ENCODE results near the gene IL17B.

Gene IL17B

DNA sequence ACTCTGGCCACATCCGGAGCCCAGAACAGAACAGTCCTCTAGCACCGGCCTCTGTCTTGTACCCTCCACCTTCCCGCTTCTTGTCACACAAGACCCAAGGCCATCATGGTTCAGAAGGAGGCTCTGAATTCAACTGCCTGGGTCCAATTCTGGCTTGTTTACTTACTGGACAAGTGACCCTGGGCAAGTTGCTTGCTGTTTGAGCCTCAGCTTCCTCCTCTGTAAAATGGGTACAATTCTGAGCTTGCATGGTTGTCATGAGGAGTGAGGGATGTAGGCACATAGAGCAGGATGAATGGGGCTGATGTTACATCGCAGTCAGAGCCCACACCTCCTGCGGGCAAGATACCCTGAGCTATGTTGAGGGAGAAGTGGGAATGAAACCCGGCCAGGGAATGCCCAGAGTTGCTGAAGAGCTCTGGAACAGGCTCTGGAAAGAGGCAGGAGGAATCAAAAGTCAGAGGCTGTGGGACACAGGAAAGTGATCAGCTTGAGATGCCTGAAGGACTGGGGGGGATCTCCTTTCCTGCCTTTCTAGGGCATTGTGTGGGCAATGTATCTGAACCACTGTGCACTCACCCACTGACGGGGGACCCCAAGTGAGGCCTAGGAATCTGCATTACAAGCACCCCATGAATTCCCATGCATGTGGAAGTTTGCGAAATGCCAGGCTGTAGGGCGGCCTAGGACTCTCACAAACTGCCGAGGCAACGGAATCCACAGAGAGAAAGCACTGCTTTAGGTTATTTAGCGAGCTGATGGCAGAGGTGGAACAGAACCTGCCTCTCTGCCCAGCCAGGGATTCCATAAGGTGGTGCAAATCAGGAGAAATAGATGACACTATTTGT, 29.4 kb upstream of the IL17B start:
- Histone ChIP-seq H3K4me3 (ENCODE audit: low read depth, low read length) (no peak overlapping the region), H3K9me3 (ENCODE audit: severe bottlenecking) (no peaks in the 10 kb centered on the region), H3K27ac (no peak overlapping the region), H3K36me3 (no peaks in the 10 kb centered on the region), H3K27me3 (ENCODE audit: insufficient read depth, low read depth, severe bottlenecking) (no peaks in the 10 kb centered on the region)
- no peak for DNase-seq
- no peak for TF ChIP-seq CTCF (IDR thresholded peaks at IDR 0.05; ENCODE audit: low read depth, low read length)

- no peaks in the 10 kb centered on the region for H3K27me3 ChIP-seq (ENCODE audit: insufficient read depth, low read depth, severe bottlenecking)
- no peaks in the 10 kb centered on the region for H3K36me3 ChIP-seq
- no peak for TF ChIP-seq CTCF (IDR thresholded peaks at IDR 0.05; ENCODE audit: low read depth, low read length)
- DNase-seq = no peak
- no peaks in the 10 kb centered on the region for H3K9me3 ChIP-seq (ENCODE audit: severe bottlenecking)
- H3K27ac ChIP-seq = no peak overlapping the region
- no peak overlapping the region for H3K4me3 ChIP-seq (ENCODE audit: low read depth, low read length)
Observed at GRCh38 chr5:149407323-149408251, 28.5 kb upstream of the IL17B start.

DNA sequence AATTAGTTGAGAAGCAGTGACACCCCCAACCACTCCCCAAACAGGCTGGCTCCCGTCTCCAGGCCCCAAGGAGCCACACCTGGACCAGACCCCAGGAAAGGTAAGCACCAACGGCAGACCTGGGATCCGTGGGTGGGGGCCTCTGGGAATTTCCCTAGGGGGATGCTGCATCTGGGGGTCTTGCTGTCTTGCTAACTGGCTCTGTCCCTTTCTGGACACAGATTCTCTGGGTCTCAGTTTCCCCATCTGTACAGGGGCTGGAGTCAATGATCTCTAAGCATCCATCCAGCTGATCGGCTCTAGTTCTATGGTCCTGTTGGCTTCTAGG, 27.9 kb upstream of the IL17B start:
- H3K9me3 ChIP-seq (ENCODE audit: severe bottlenecking) = no peaks in the 10 kb centered on the region
- no peak for DNase-seq
- TF ChIP-seq CTCF (IDR thresholded peaks at IDR 0.05; ENCODE audit: low read depth, low read length) = no peak
- no peaks in the 10 kb centered on the region for H3K27me3 ChIP-seq (ENCODE audit: insufficient read depth, low read depth, severe bottlenecking)
- no peak overlapping the region; the same call in 1 of the 2 replicates for H3K27ac ChIP-seq
- no peak overlapping the region for H3K4me3 ChIP-seq (ENCODE audit: low read depth, low read length)
- H3K36me3 ChIP-seq = no peaks in the 10 kb centered on the region

- no peaks in the 10 kb centered on the region for H3K36me3 ChIP-seq
- H3K4me3 ChIP-seq (ENCODE audit: low read depth, low read length) = no peak overlapping the region
- no peak for DNase-seq
- H3K27ac ChIP-seq = peak overlapping the region; percentile 61
- H3K9me3 ChIP-seq (ENCODE audit: severe bottlenecking) = no peaks in the 10 kb centered on the region
- no peak for TF ChIP-seq CTCF (IDR thresholded peaks at IDR 0.05; ENCODE audit: low read depth, low read length)
- no peaks in the 10 kb centered on the region for H3K27me3 ChIP-seq (ENCODE audit: insufficient read depth, low read depth, severe bottlenecking)
Observed at GRCh38 chr5:149406203-149406978, 27.3 kb upstream of the IL17B start.

GRCh38 chr5:149405550-149406202, 26.6 kb upstream of the IL17B start:
- Histone ChIP-seq H3K27me3 (ENCODE audit: insufficient read depth, low read depth, severe bottlenecking) (no peaks in the 10 kb centered on the region), H3K4me3 (ENCODE audit: low read depth, low read length) (no peak overlapping the region), H3K27ac (peak overlapping the region; percentile 61), H3K9me3 (ENCODE audit: severe bottlenecking) (no peaks in the 10 kb centered on the region), H3K36me3 (no peaks in the 10 kb centered on the region)
- no peak for TF ChIP-seq CTCF (IDR thresholded peaks at IDR 0.05; ENCODE audit: low read depth, low read length)
- no peak for DNase-seq

Measured in WERI-Rb-1 (cell line).